Measurements from ENCODE around the gene SNCB. TPM values are rescaled to one million over a fixed set of nuclear protein-coding genes. Genes with fewer than 3 reads are reported as not detected.

The SNCB gene
- total and polyA plus RNA-seq, 3 donors from 2014 or later: 0.31 to 0.74 (median 0.62) TPM

- no peak for DNase-seq
- H3K27me3 ChIP-seq: no peaks in the 10 kb centered on the region
- H3K27ac ChIP-seq: no peak overlapping the region
- 26 to 70% methylated on average over 14 to 45 of the region's 46 CpGs for WGBS, 2 donors
- intact Hi-C loops (cut with DNase I; ENCODE audit: low total_unique reads): no loop called here
- H3K4me3 ChIP-seq: peak overlapping the region; percentile 55 to 67
- TF ChIP-seq POLR2A (IDR thresholded peaks at IDR 0.05) (no peak), CTCF (IDR thresholded peaks at IDR 0.05) (no peak)
- H3K9me3 ChIP-seq: no peaks in the 10 kb centered on the region
- H3K4me1 ChIP-seq: peaks cover 4% of the 10 kb centered on the region
- H3K36me3 ChIP-seq (ENCODE audit: low read depth, missing control alignments): no peaks in the 10 kb centered on the region
These were observed 21.2 kb downstream of the SNCB start for GRCh38 chr5:176608937-176609723.

GRCh38 chr5:176608142-176608705 lies 22.1 kb downstream of the SNCB start:
- H3K9me3 ChIP-seq: no peaks in the 10 kb centered on the region
- no peaks in the 10 kb centered on the region for H3K36me3 ChIP-seq (ENCODE audit: low read depth, missing control alignments)
- no peaks in the 10 kb centered on the region for H3K27me3 ChIP-seq
- intact Hi-C loops (cut with DNase I; ENCODE audit: low total_unique reads): no loop called here
- DNase-seq: no peak
- WGBS, 2 donors: 80 to 83% methylated on average over 1 to 4 of the region's 4 CpGs
- TF ChIP-seq POLR2A (IDR thresholded peaks at IDR 0.05) (no peak), CTCF (IDR thresholded peaks at IDR 0.05) (no peak)
- H3K27ac ChIP-seq: no peak overlapping the region
- no peak overlapping the region for H3K4me3 ChIP-seq
- peaks cover 4% of the 10 kb centered on the region for H3K4me1 ChIP-seq

- H3K36me3 ChIP-seq (ENCODE audit: low read depth, missing control alignments): no peaks in the 10 kb centered on the region
- WGBS, 2 donors: 92% methylated on average over 3 of the region's 3 CpGs
- H3K4me3 ChIP-seq: no peak overlapping the region
- DNase-seq: no peak
- intact Hi-C loops (cut with DNase I; ENCODE audit: low total_unique reads): no loop called here
- H3K4me1 ChIP-seq: peaks cover 4% of the 10 kb centered on the region
- H3K27ac ChIP-seq: no peak overlapping the region
- no peaks in the 10 kb centered on the region for H3K9me3 ChIP-seq
- no peak for TF ChIP-seq POLR2A (IDR thresholded peaks at IDR 0.05)
- no peak for TF ChIP-seq CTCF (IDR thresholded peaks at IDR 0.05)
- no peaks in the 10 kb centered on the region for H3K27me3 ChIP-seq
These were observed 23.5 kb downstream of the SNCB start for GRCh38 chr5:176606875-176607274.

GRCh38 chr5:176606032-176606431 lies 24.3 kb downstream of the SNCB start:
- intact Hi-C loops (cut with DNase I; ENCODE audit: low total_unique reads): no loop called here
- Histone ChIP-seq H3K4me3 (no peak overlapping the region), H3K27me3 (no peaks in the 10 kb centered on the region), H3K4me1 (peaks cover 4% of the 10 kb centered on the region), H3K9me3 (no peaks in the 10 kb centered on the region), H3K36me3 (ENCODE audit: low read depth, missing control alignments) (no peaks in the 10 kb centered on the region), H3K27ac (no peak overlapping the region)
- DNase-seq: no peak
- no peak for TF ChIP-seq CTCF (IDR thresholded peaks at IDR 0.05)
- no peak for TF ChIP-seq POLR2A (IDR thresholded peaks at IDR 0.05)
- 64 to 76% methylated on average over 3 of the region's 3 CpGs for WGBS, 2 donors
